PC-3 (cell line): ENCODE results near the gene EXOSC3.
"Not testable (repeated sequence)": the region's sequence is repeated elsewhere in the genome, so short reads cannot be mapped to it uniquely, and the experiment has no call there.

Experiments used
- EZH2 ChIP-seq: fragments of 300-600 bp; sonication (generic); IDR thresholded peaks from one replicate; pipeline ENCODE4 v1.6.1; 2017; ENCODE audit warnings: antibody characterized with exemption, mild to moderate bottlenecking, low read length; ENCODE audit not compliant: unreplicated experiment
- TF ChIP-seq, protein P1 (sequence below): fragments of 300-600 bp; sonication (generic); conservative IDR thresholded peaks from 2 replicates; pipeline ENCODE4 v1.5.1; 2017; ENCODE audit warnings: antibody characterized with exemption, low read depth, mild to moderate bottlenecking, low read length

DNA sequence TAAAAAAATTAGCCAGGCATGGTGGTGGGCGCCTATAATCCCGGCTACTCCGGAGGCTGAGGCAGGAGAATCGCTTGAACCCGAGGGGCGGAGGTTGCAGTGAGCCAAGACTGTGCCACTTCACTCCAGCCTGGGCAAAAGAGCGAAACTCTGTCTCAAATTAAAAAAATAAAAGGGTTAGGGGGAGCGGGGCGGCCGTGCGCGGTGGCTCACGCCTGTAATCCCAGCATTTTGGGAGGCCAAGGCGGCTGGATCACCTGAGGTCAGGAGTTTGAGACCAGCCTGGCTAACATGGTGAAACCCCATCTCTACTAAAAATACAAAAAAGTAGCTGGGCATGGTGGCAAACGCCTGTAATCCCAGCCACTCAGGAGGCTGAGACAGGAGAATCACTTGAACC is 24.8 kb upstream of the EXOSC3 start:
- TF ChIP-seq, protein P1, sequence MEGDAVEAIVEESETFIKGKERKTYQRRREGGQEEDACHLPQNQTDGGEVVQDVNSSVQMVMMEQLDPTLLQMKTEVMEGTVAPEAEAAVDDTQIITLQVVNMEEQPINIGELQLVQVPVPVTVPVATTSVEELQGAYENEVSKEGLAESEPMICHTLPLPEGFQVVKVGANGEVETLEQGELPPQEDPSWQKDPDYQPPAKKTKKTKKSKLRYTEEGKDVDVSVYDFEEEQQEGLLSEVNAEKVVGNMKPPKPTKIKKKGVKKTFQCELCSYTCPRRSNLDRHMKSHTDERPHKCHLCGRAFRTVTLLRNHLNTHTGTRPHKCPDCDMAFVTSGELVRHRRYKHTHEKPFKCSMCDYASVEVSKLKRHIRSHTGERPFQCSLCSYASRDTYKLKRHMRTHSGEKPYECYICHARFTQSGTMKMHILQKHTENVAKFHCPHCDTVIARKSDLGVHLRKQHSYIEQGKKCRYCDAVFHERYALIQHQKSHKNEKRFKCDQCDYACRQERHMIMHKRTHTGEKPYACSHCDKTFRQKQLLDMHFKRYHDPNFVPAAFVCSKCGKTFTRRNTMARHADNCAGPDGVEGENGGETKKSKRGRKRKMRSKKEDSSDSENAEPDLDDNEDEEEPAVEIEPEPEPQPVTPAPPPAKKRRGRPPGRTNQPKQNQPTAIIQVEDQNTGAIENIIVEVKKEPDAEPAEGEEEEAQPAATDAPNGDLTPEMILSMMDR = not testable (repeated sequence)
- not testable (repeated sequence) for TF ChIP-seq EZH2
